DOHH2 (cell line): ENCODE data around the gene ATE1.

Experiments
- EZH2phosphoT487 ChIP-seq: fragments of 200-600 bp; sonication (generic); IDR thresholded peaks from 2 replicates; pipeline ENCODE4 v1.6.1; 2017; ENCODE audit warnings: borderline replicate concordance, mild to moderate bottlenecking, antibody characterized with exemption, low read length, moderate library complexity, mixed read lengths
- TF ChIP-seq, protein P1 (sequence below): fragments of 200-600 bp; sonication (generic); IDR thresholded peaks from one replicate; pipeline ENCODE4 v1.5.1; 2014; ENCODE audit warnings: antibody characterized with exemption, mild to moderate bottlenecking, low read depth, low read length; ENCODE audit not compliant: poor library complexity, severe bottlenecking

DNA sequence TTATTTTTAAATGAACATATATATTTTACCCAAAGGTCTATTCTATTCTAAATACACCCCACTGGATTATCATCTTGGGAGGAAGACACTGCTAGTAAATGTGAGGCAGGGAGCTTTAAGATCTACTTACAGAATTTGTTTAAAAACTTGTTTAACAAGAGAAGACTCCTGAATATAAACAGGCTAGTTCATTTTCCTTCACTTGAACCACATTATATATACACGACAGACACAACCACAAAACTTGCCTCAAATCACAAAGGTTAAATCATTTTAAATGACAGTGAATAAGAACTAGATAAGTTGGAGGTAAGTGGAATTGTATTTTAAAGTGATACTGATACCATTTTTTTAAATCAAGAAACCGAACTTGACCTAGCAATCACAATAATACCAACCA lies 109.2 kb downstream of the ATE1 start:
- TF ChIP-seq, protein P1, sequence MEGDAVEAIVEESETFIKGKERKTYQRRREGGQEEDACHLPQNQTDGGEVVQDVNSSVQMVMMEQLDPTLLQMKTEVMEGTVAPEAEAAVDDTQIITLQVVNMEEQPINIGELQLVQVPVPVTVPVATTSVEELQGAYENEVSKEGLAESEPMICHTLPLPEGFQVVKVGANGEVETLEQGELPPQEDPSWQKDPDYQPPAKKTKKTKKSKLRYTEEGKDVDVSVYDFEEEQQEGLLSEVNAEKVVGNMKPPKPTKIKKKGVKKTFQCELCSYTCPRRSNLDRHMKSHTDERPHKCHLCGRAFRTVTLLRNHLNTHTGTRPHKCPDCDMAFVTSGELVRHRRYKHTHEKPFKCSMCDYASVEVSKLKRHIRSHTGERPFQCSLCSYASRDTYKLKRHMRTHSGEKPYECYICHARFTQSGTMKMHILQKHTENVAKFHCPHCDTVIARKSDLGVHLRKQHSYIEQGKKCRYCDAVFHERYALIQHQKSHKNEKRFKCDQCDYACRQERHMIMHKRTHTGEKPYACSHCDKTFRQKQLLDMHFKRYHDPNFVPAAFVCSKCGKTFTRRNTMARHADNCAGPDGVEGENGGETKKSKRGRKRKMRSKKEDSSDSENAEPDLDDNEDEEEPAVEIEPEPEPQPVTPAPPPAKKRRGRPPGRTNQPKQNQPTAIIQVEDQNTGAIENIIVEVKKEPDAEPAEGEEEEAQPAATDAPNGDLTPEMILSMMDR: no peak
- TF ChIP-seq EZH2phosphoT487: no peak
